Stimulated activated CD8-positive, alpha-beta memory T cell treated with anti-CD3 and anti-CD28 coated beads, Interleukin-7, amount 100 ng/mL, for 1 hour (primary cell): ENCODE measurements around the gene KLK10.

ENCODE experiments used
- DNase-seq, 2 donors: peaks; one replicate each; pipeline ENCODE4 v3.0.0-alpha.2; 2020; ENCODE audit warnings: low read depth in 2 of 2

KLK10 gene

GRCh38 chr19:51019544-51019925 lies at the start of gene KLK10:
TSS of gene KLK10 (minus strand) at chr19:51019709. CDS start at chr19:51019130, 579 bp downstream.
- no peak for DNase-seq

GRCh38 chr19:51066393-51067186 lies 47.1 kb upstream of the KLK10 start:
- DNase-seq = no peak

- DNase-seq = no peak
Observed at GRCh38 chr19:51065221-51065960, 45.9 kb upstream of the KLK10 start.

- DNase-seq = no peak
Observed at GRCh38 chr19:51064534-51065220, 45.2 kb upstream of the KLK10 start, which contains the start of gene KLK13. TSS of gene KLK13 (minus strand) at chr19:51065092. CDS start at chr19:51065067, 25 bp downstream.

GRCh38 chr19:51063664-51064063 lies 44.2 kb upstream of the KLK10 start:
- no peak for DNase-seq

GRCh38 chr19:51060973-51061372 lies 41.5 kb upstream of the KLK10 start:
- no peak for DNase-seq

GRCh38 chr19:51060336-51060735 lies 40.8 kb upstream of the KLK10 start:
- DNase-seq = no peak

- no peak for DNase-seq
Observed at GRCh38 chr19:51059715-51060114, 40.2 kb upstream of the KLK10 start.

GRCh38 chr19:51055866-51056265 lies 36.4 kb upstream of the KLK10 start:
- DNase-seq = no peak

- DNase-seq = no peak
Observed at GRCh38 chr19:51047031-51047335, 27.5 kb upstream of the KLK10 start.

GRCh38 chr19:51044327-51044726 lies 24.8 kb upstream of the KLK10 start:
- no peak for DNase-seq

GRCh38 chr19:51043497-51043896 lies 24.0 kb upstream of the KLK10 start:
- DNase-seq = no peak

GRCh38 chr19:51040151-51040550 lies 20.6 kb upstream of the KLK10 start:
- no peak for DNase-seq

- DNase-seq = no peak
Observed at GRCh38 chr19:51036519-51036918, 17.0 kb upstream of the KLK10 start.

GRCh38 chr19:51034704-51035103 lies 15.2 kb upstream of the KLK10 start, which contains the start of gene KLK12:
TSS of gene KLK12 (minus strand) at chr19:51035002. CDS start at chr19:51034621, 381 bp downstream.
- no peak for DNase-seq

- DNase-seq = no peak
Observed at GRCh38 chr19:51031880-51032225, 12.3 kb upstream of the KLK10 start.

GRCh38 chr19:51031220-51031879 lies 11.8 kb upstream of the KLK10 start:
- no peak for DNase-seq

GRCh38 chr19:51030631-51031030 lies 11.1 kb upstream of the KLK10 start:
- no peak for DNase-seq

GRCh38 chr19:51029718-51030117 lies 10.2 kb upstream of the KLK10 start:
- DNase-seq = no peak

GRCh38 chr19:51027873-51028272 lies 8.4 kb upstream of the KLK10 start:
- no peak for DNase-seq

- no peak for DNase-seq
Observed at GRCh38 chr19:51027126-51027806, 7.8 kb upstream of the KLK10 start.

GRCh38 chr19:51026554-51026831 lies 7.0 kb upstream of the KLK10 start, which contains the start of gene KLK11:
TSS of gene KLK11 (minus strand) at chr19:51026616. CDS start at chr19:51025631, 985 bp downstream.
- DNase-seq = no peak
